ENCODE measurements around the gene FBXL15.

The FBXL15 gene

DNA sequence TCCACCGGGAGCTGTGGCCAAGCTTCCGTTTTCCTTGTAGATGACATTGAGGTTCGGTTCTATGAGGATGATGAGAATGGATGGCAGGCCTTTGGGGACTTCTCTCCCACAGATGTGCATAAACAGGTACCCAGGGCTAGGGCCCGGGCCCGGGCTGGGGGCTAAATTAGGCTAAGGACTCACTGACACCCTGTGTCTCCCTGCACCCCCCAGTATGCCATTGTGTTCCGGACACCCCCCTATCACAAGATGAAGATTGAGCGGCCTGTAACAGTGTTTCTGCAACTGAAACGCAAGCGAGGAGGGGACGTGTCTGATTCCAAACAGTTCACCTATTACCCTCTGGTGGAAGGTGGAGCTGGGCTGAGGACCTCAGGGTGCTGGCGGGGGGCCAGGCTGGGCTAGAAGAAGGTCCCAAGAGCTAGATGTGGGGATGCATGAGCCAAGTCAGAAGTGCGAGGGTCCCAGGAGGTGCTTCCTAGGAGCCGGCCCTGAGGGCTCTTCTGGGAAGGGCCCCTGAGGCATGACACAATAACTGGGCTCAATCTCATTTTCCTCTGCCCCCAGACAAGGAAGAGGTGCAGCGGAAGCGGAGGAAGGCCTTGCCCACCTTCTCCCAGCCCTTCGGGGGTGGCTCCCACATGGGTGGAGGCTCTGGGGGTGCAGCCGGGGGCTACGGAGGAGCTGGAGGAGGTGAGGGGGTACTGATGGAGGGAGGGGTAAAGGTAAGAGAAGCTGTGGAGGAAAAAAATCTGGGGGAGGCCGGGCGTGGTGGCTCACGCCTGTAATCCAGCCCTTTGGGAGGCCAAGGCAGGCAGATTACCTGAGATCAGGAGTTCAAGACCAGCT is 22.2 kb upstream of the FBXL15 start:
- DNase-seq: no peak

DNA sequence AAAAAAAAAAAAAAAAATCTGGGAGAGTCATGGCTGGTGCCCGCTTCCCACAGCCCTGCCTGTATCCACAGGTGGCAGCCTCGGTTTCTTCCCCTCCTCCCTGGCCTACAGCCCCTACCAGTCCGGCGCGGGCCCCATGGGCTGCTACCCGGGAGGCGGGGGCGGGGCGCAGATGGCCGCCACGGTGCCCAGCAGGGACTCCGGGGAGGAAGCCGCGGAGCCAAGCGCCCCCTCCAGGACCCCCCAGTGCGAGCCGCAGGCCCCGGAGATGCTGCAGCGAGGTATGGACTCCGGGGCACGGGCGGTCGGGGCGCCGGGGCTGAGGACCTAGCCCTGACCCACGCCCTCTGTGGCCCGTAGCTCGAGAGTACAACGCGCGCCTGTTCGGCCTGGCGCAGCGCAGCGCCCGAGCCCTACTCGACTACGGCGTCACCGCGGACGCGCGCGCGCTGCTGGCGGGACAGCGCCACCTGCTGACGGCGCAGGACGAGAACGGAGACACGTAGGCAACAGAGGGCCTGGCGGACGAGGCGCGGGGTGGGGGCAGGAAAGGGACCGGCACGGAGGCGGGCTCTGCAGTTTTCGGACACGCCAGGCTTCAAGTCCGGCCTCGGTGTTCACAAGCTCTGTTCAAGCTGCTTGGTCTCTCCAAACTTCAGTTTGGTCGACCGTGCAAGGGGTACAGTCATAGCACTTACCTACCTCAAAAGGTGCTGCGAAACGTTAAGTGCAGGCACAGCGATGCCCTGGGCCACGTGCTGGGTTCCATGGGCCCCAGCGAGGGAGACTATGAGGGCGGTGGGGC is 21.2 kb upstream of the FBXL15 start:
- DNase-seq: peak; percentile 67

DNA sequence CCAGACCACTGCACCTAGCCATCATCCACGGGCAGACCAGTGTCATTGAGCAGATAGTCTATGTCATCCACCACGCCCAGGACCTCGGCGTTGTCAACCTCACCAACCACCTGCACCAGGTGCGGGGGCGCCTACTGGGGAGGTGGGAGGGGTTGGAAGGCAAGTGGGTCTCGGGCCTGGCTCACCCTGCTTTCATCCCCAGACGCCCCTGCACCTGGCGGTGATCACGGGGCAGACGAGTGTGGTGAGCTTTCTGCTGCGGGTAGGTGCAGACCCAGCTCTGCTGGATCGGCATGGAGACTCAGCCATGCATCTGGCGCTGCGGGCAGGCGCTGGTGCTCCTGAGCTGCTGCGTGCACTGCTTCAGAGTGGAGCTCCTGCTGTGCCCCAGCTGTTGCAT is 20.6 kb upstream of the FBXL15 start:
- DNase-seq: peak; percentile 32

DNA sequence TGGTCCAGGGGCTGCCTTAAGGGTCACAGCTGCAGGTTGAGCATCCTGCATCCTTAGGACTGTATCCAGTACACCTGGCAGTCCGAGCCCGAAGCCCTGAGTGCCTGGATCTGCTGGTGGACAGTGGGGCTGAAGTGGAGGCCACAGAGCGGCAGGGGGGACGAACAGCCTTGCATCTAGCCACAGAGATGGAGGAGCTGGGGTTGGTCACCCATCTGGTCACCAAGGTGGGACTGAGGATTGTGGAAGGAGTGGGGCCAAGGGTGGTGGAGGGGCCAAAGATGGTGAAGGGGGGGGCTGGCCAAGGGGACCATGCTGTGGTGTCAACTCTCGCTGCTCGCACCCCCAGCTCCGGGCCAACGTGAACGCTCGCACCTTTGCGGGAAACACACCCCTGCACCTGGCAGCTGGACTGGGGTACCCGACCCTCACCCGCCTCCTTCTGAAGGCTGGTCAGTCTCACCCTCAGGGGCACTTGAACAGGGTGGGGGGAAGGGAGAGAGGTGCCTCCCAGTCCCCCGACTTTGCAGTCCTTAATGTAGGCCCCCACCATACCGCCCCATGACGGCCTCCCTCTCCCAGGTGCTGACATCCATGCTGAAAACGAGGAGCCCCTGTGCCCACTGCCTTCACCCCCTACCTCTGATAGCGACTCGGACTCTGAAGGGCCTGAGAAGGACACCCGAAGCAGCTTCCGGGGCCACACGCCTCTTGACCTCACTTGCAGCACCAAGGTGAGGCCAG is 19.9 kb upstream of the FBXL15 start:
- no peak for DNase-seq

DNA sequence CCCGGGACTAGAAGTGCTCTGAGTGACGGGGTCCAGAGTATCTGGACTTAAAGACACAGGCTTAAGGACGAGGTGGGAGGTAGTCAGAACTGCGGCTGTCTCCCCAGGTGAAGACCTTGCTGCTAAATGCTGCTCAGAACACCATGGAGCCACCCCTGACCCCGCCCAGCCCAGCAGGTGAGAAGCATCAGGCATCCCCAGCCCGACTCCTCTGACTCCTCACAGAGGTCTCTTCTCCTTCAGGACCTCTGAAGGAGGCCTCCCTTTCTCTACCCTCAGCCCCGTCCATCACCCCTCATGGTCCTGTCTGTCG is 19.3 kb upstream of the FBXL15 start:
- DNase-seq: no peak

DNA sequence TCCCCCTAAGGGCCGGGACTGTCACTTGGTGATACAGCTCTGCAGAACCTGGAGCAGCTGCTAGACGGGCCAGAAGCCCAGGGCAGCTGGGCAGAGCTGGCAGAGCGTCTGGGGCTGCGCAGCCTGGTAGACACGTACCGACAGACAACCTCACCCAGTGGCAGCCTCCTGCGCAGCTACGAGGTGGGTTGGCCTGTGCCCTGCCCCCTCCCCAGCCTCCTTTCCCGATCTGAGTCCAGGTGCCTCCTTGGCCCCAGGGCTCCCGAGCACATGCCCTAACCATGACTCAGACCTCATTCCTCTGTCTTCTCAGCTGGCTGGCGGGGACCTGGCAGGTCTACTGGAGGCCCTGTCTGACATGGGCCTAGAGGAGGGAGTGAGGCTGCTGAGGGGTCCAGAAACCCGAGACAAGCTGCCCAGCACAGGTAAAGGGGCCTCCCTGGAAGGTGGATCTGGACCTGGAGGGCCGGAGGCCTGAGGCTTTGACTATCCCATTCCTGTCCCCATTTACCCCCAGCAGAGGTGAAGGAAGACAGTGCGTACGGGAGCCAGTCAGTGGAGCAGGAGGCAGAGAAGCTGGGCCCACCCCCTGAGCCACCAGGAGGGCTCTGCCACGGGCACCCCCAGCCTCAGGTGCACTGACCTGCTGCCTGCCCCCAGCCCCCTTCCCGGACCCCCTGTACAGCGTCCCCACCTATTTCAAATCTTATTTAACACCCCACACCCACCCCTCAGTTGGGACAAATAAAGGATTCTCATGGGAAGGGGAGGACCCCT is 18.7 kb upstream of the FBXL15 start:
- no peak for DNase-seq

DNA sequence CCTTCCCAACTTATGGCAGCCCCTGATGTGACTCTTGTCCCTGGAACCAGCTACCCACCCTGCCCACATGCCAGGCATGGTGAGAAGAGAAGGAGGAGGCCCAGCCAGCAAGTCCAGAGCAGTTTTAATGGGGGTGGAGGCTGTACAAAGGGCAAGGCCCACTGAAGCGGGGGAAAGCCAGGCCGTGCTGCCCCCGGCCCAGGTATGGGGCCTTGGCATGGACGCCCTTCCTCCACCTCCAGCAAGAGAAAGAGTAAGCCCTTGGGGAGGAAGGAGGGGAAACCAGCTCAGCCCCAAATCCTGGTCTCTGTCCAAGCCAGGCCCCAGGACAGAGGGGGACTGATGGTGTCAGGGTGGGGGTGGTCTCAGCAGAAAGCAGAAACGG is 18.1 kb upstream of the FBXL15 start:
- DNase-seq: no peak

DNA sequence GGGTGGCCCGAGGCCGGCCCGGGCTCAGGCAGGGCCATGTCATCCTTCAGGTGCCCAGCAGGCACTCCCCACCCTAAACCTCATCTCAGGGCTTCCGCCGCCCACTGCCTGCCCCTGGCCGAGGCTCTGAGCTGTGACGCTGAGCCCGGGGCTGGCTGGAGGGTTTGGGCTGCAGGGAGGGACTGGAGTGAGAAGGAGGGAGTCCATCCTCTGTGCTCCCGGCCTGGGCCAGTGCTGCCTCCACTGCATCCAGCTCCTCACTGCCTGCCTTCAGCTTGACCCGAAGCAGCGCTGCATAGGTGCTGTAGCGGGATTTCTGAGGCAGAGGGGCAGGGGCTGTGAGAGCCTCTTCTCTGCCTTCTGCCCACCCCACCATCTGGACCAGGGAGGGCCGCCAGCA is 17.5 kb upstream of the FBXL15 start:
- DNase-seq: no peak

DNA sequence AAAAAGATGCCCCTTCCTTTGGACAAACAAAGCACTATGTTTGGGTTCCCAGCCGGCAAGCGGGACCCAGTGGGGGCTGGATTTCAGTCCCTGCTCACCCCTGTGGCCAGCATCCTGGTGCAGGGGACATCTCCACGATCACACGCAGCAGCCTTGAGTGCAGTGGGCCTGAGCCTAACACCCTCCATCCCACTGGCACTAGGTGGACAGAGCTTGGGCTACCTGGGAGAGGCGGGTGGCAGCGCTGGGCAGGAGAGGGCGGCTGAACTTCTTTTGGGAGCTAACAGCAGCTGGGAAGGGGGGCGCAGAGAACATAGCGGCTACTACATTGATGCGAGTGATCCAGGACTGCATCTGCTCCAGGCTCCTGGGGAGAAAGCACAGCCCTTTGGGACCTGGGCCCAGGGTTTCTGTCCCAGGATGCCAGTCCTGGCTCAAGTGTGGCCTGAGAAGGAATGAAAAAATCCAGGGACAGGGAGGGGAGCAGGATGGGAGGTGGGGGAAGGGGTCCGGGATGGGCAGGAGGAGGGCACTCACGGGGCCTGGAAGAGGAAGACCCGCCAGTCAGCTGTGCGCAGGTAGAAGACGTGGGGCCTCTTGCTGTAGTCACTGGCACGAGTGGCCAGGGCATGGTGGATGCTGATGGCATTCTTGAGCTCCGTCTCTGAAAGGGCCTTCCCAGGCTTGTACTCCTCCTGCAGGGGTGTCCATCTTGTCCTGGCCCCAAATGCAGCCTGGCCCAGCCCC is 16.1 kb upstream of the FBXL15 start:
- no peak for DNase-seq

DNA sequence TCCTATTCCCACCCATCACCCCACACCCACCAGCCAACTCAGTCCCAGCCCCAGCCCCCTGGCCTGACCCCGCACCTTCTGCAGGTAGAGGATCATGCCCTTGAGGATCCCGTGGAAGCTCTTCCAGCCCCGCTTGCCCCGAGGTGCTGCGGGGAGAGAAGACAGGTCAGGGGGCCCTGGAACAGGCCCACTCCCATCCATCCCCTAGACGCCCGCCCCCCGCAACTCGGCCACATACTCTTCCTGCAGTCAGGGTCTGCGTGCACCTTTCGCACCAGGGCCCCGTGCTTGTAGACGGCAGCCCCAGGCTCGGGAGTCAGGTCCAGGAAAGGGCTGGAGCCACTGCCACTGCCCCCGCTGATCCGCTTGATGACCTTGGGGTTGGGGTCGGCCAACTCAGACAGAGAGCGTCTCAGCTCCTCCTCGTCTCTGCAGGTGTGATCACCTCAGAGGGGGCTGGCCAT is 15.5 kb upstream of the FBXL15 start:
- no peak for DNase-seq

DNA sequence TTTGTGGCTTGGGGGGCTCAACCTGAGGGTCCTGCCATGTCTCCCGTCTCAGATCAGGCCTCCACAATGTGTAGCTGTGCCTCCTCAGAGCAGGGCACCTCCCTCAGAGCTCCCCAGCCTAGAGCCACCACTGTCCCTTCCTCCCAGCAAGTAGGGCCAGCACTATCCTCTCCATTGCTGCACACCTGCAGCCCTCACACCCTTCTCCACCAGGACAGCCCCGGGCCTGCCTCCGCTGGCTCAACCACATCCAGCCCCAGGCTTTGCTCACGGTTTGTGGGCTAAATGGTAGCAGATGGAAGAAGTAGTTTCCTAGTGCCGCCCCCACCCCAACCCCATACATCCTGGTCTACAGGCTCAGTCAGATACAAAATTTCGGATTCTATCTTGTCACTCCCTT is 15.0 kb upstream of the FBXL15 start:
- no peak for DNase-seq

DNA sequence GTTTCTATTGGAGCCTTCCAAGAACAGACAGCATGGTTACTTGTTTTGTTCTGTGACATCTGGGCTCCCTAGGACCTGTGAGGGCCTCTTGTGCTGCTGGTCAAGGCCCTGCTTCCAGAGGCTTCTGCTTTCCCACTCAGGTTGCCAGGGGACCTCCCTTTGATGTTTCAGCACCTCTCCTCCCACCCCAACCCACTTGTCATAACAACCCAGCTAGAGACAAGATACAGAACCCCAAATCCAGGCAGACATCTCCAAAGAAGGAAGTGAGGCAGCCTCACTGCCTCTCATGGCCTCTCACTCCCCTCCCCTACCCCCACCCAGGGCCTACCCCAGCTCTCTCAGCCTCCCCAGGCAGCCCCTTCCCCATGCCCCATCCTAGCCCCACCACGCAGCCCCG is 13.8 kb upstream of the FBXL15 start:
- no peak for DNase-seq

DNA sequence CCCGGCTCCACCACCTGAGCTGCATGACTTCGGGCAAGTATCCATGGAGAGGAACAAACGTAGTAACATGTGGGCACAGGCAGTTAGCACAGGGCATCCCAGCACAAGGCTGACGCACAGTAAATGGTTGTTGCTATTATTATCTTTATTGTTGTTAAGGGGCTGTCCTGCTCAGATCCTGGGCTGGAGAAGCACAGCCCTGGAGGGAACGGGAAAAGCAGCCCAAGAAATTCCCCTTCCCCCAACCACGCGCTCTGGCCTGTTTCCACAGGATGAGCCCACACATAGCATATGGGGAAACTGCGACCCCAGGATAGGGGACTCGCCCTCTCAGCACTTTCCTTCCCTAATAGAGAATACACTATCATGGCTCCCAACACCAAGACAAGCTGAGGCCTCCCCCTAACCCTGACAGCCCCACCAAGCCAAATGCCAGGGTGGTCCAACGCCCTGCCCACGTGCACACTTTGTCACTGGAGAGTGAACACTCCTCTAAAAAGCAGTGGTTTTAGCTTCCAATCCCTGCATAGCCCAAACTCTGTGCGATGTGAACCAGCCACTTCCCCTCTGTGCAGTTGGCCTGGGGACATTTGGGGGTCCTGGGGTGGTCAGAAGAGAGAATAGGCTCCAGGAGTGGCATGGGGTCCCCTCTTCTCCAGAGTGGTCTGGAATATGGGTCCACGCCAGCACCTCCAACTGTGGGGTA is 13.1 kb upstream of the FBXL15 start:
- DNase-seq: no peak

DNA sequence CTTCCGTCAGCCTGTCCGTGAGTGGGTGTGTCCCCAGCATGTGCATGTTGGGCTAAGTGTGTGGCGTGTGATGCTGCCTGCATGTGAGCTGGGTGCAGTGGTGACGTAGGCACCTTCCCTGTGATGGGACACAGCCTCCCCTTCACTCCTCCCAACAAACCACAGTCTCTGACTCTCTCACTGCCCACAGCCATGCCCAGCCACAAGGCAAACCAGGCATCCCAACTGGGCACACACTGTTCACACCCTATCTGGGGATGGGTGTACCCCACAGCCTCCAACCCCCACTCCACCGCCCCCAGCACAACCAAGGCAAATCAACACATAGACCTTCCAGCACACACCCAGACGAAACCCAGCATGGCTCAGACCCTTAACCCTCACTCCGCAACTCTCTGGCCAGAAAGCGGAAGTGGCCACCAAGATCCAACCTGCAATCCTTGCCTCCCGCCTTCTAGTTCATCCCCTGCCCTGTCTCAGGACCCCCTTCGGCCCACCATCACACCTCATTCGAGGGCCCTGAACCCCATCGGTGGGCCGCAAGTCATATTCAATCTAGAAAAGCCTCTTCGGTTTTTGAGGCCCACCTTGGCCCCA is 12.4 kb upstream of the FBXL15 start:
- DNase-seq: no peak

DNA sequence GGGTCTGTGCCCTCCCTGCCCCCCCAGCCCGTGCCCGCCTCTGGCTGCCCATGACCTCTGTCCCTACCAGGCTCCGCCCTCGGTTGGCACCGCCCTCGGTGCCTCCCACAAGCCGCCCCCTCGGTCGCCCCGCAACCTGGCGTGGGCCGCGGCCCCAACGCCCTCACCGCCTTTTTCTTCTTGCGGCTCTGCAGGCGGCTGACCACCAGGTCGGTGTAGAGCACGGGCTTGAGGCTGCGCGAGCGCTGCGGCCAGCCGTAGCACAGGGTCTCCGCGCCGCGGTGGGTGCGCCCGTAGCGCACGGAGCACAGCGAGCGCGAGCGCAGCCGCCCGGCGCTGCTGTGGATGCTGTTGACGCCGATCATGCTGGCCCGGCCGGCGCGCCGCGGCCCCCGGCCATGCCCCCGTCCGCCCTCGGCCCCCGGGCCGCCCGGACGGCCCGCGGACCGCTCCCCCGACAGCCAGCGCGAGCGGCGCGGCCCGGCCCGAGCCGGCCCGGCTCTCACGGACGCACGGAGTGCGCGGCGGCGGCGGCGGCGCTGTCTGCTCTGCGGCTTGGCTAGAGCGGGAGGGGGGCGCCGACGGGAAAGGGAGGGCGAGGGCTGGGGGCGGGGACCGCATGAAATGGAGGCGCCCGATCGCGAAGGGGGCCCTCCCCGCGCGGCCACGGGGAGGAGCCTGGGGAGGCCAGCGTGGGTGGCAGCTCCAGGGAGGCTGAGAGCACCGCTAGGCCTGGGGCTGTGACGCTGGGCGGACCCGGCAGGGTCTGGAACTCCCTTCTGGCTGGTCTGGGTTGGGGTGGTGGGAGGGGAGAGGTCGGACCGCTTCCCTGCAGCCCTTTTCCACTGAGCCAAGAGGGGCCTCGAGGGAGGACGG is 11.7 kb upstream of the FBXL15 start:
- DNase-seq: peak; percentile 35

DNA sequence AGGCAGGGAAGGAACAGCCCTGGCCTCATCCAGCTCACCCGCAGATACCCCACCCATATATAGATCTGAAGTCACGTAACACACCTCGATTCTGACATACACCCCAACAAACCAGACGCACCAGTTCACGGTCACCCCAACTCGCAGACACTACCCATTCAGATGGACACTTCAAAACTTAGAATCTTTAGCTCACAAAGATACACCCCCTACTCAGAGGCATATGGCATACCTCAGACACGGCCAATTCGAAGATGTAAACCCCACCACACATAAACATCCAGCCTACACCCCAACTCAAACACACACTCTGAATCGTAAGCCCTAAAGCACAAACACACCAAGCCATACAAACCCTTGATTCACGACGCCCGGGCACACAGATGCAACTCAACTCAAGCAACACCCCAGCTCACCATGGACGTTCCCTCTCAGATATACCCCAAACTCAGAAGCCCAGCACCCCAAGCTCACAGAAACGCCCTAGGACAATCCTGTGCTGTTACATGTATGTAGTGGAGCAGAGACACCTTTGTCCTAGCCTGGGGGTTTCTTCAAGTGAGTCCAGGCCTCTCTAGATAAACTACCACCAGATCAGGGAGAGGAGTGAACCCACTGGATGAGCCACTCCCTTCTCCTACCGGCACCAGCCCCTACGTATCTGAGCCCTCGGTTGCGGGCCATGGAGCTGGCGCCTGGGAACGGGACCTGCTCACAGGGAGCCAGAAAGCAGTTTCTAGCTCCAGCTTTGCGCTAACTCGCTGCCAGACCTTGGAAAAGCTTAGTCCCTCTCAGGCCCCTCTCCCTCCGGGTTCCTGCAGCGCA is 10.8 kb upstream of the FBXL15 start:
- no peak for DNase-seq

DNA sequence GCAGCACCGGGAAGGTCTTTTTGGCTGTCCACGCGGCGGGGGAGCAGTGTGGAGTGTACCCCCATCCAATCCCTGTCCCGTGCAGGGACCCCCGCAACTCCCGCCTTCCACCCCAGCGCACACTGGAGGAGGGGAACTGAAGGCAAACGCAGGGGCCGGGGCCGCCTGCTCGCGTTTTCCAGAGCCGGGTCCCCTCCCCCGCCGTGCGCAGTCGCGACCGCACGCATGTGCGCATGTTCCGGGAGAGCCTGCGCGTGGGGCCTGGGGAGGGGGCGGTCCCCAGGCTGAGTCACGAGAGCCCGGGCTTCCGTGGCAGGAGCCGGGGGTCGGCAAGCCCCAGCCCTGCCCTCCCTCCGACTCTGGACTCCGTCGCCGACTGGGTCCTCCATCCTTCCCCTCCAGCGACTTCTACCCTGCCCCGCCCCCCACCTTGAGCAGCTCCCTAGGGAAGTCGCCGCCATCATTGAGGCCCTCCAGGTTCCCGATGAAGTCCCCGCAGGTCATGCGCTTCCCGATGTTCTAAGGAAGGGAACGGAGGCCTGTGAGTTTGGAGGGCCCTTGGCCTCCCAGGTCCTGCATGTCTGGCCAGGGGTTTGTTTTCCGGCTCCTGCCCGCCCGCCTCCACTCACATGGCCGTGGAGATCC is 10.1 kb upstream of the FBXL15 start:
- DNase-seq: no peak
